Measurements from ENCODE around the gene CPSF4L. TPM values are rescaled to one million over a fixed set of nuclear protein-coding genes. Genes with fewer than 3 reads are reported as not detected.

Gene CPSF4L
- total RNA-seq, 1 donor from 2014 or later, result not detected

- DNase-seq, result no peak
Measured at GRCh38 chr17:73289549-73290254, 28.0 kb upstream of the CPSF4L start.

- DNase-seq, result no peak
Measured at GRCh38 chr17:73288534-73289302, 27.0 kb upstream of the CPSF4L start.

- peak; percentile 33 for DNase-seq
Measured at GRCh38 chr17:73286863-73287296, 25.2 kb upstream of the CPSF4L start.

GRCh38 chr17:73285916-73286862, 24.5 kb upstream of the CPSF4L start:
- no peak for DNase-seq

GRCh38 chr17:73285603-73285908, 23.9 kb upstream of the CPSF4L start:
- no peak for DNase-seq

DNA sequence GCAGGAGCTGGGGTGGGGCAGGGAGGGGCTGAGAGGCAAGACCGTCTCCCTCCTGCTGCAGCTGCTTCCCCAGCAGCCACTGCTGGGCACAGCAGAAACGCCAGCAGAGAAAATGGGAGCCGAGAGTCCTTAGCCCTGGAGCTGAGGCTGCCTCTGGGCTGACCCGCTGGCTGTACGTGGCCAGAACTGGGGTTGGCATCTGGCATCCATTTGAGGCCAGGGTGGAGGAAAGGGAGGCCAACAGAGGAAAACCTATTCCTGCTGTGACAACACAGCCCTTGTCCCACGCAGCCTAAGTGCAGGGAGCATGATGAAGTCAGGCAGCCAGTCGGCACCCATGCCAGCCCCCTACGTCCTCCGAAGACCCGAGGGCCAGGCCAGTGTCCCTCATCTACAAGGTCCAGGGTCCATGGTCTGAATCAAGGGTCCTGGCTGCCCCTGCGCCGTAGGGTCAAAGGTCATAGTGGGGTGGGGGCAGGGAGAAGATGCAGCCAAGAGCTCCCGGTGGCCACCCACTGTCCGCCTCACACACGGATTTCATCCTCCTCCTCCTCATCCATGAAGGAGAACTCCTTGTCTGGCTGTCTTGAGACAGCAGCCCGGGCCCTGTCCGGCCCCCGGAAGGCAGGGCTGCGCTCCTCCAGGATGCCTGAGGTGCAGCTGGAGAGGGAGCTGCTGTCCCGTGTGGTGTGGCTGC, 23.4 kb upstream of the CPSF4L start:
- DNase-seq, result no peak

- DNase-seq, result no peak
Measured at GRCh38 chr17:73284354-73284753, 22.7 kb upstream of the CPSF4L start.

GRCh38 chr17:73283841-73284282, 22.2 kb upstream of the CPSF4L start:
- DNase-seq, result no peak

DNA sequence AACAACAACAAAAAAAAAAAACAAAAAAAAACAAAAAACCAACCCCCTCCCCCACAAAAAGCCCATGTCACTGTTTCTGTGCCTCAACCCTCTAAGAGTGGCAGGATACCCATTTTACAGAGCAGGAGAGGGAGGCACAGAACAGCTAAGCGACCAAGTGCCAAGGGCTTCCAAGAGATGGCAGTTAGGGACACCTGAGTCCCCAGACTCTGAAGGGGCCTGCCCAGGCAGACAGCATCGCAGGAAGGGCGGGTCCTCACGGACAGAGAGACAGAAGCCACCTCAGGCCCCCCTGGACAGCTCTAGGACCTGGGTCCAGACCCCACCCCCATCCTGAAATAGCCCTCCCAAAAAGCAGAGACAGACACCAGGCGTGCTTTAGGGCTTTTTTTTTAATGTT, 21.6 kb upstream of the CPSF4L start:
- no peak for DNase-seq

- no peak for DNase-seq
Measured at GRCh38 chr17:73282629-73283028, 20.9 kb upstream of the CPSF4L start.

DNA sequence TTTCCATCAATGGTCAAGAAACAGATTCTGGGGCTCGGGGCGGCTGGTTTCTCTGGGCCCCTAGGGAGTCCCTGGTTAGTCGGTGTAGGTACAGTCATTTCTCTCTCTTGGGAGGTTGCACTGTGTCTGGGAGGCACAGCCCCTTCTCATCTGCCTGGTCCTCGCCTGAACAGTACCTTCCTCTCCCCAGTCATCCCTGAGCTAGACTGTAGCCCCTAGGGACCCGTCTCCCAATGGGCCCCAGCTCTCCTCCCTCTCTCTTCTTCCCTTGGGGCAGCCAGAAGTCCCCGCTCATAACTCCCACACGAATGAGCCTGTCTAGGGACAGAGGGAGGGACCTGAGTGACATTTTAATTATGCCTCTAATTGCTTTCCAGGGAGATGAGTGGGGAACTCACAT, 20.2 kb upstream of the CPSF4L start:
- no peak for DNase-seq

DNA sequence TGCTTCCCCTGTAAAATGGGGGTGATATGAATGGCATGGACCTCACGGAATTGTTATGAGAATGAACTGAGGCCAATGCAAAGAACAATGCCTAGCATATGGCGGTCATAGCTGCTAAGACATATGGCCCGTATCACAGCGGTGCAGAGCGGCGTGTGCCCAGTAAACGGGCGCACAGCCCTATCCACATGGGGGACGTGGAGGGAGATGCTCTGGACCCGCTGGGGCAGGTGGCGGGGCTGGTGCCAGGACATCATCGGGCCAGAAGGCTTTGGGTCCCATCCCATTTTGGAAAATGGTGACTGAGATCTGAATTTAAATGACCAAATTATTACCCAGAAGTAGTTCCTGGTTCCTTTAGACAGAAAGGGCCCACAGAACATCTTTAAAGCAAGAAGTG, 18.5 kb upstream of the CPSF4L start:
- no peak for DNase-seq

- no peak for DNase-seq
Measured at GRCh38 chr17:73279704-73280103, 18.0 kb upstream of the CPSF4L start.

GRCh38 chr17:73278465-73279453, 17.1 kb upstream of the CPSF4L start:
- peak; percentile 38 for DNase-seq

GRCh38 chr17:73278049-73278464, 16.4 kb upstream of the CPSF4L start:
- DNase-seq, result no peak

DNA sequence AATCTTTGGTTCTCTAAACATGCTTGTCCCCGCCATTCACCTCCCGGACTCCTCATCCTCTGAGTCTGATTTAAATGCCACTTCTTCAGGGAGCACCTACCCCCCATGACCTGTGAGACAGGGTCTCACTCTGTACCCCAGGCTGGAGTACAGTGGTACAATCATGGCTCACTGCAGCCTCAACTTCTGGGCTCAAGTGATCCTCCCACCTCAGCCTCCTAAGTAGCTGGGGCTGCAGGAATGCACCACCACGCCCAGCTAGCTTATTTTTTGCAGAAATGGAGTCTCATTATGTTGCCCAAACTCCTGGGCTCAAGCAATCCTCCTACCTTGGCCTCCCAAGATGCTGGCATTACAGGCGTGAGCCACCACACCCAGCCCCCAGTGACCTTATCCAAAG, 12.8 kb upstream of the CPSF4L start:
- no peak for DNase-seq

DNA sequence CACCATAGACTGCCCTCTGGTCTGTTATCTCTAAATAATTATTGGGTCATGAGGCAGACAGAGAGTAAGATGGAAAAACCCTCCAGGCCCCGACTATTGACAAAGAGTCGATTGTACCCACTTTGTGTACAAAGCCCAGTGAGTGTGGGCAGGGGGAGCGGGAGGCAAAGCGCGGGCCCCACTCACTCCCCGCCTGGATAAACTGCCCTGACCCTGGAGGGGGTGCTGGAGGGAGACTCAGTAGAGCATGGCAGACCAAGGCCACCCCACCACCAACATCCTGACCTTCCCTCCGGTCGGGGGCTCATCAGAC, 11.2 kb upstream of the CPSF4L start:
- DNase-seq, result no peak

- no peak for DNase-seq
Measured at GRCh38 chr17:73271072-73271471, 9.4 kb upstream of the CPSF4L start.

DNA sequence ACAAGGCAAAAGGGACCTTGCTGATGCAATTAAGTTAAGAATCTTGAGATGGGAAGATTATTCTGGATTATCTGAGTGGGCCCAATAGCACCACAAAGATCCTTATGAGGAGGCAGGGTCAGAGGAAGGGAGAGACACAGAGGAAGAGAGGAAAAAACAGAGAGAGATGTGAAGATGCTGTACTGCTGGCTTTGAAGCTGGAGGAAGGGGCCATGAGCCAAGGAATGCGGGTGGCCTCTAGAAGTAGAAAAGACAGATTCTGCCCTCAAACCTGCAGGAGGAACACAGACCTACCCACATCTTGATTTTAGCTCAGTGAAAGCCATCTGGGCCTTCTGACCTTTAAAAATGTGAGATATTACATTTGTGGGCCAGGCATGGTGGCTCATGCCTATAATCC, 8.1 kb upstream of the CPSF4L start:
- DNase-seq, result no peak

DNA sequence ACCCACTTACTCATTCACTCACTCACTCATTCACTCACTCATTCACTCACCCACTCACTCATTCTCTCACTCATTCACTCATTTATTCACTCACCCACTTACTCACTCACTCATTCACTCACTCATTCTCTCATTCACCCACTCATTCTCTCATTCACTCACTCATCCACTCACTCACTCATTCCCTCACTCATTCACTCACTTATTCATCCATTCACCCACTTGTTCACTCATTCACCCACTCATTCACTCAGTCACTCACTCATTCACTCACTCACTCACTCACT, 7.6 kb upstream of the CPSF4L start:
- no peak for DNase-seq

DNA sequence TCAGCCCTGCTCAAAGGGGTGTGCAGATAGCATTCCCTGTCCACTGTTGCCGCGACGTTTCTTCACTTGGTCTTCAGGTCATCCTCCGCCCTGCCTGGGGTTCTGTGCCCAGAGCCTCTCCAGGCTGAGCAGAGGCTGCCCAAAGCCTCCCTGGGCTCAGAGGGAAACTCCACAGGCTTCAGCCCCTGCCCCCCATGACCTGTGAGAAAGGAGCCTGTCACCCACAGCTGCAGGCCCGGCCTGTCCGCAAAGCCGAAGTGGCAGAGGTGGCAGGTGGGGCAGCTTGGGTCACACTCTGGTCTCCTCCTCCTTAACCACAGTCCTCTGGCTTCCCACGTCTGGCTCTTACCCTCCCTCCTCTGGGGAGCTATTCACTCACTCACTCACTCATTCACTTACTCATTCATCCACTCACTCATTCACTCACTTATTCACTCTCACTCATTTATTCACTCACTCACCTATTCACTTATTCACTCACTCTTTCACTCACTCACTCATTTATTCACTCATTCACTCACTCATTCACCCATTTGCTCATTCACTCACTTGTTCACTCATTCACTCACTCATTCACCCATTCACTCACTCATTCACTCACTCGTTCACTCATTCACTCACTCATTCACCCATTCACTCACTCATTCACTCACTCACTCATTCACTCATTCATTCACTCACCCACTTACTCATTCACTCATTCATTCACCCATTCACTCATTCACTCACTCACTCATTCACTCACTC, 7.1 kb upstream of the CPSF4L start:
- DNase-seq, result no peak

Measured in dermis blood vessel endothelial cell (primary cell).